Esophagus muscularis mucosa (tissue), 3 donors: Measurements from ENCODE around the gene FBXW12.

Experiments
- CTCF ChIP-seq, 3 experiments: fragments of 200-600 bp in 2 of 3; fragments of 450-650 bp in 1 of 3; sonication (generic) in 2 of 3; IDR thresholded peaks; one replicate each; pipeline ENCODE4 v1.5.1; 2017 to 2019; ENCODE audit warnings: antibody characterized with exemption in 3 of 3, mild to moderate bottlenecking in 2 of 3, moderate library complexity in 1 of 3
- EP300 ChIP-seq: sonication (generic); formaldehyde crosslinking; IDR thresholded peaks from one replicate; pipeline ENCODE4 v1.6.1; 2017; ENCODE audit warnings: antibody characterized with exemption

- no peak for TF ChIP-seq CTCF (IDR thresholded peaks at IDR 0.05)
- TF ChIP-seq EP300: no peak
Observed at GRCh38 chr3:48418140-48418539, 46.1 kb downstream of the FBXW12 start.
